IMR-90 (cell line): ENCODE data around the gene KLHL3. TPM values are rescaled to one million over a fixed set of nuclear protein-coding genes. Genes with fewer than 3 reads are reported as not detected.

ENCODE experiments used
- ATAC-seq: fragments of 200-7000 bp; cut with Tn5 transposase; 2 replicates; pipeline ENCODE4 v1.9.1; 2020; ENCODE audit warnings: low read depth, mild to moderate bottlenecking, moderate library complexity
- BruUV-seq: library from RNA; stranded (reverse); fragments of 400-500 nt; replicated peaks from 2 replicates; lab custom pipeline; 2021; lab: Mats Ljungman, UMichigan
- CTCF ChIA-PET: fragments of 300-600 bp; formaldehyde crosslinking; extraction: SDS; loops from one replicate; lab custom pipeline; 2021; ENCODE audit warnings: antibody characterized with exemption; lab: Yijun Ruan, JAX
- POLR2A ChIA-PET: fragments of 300-600 bp; sonication (Branson Sonifier 250); formaldehyde crosslinking; loops from one replicate; lab custom pipeline; 2022; ENCODE audit warnings: antibody characterized with exemption; ENCODE audit not compliant: unreplicated experiment; lab: Charles Lee
- DNase-seq: peaks from one replicate; pipeline ENCODE4 v3.0.0; 2013
- H2AFZ ChIP-seq: replicated peaks from 2 replicates; pipeline ENCODE3; 2013; ENCODE audit warnings: low read length, mild to moderate bottlenecking; ENCODE audit not compliant: poor library complexity
- H2AK5ac ChIP-seq: 2 replicates; pipeline ENCODE4 v1.6.1; 2013; ENCODE audit warnings: low read depth, low read length, inconsistent platforms
- H2AK9ac ChIP-seq: replicated peaks from 2 replicates; pipeline ENCODE3; 2013; ENCODE audit warnings: mild to moderate bottlenecking, low read depth, low read length, moderate library complexity; ENCODE audit not compliant: poor library complexity
- H2BK120ac ChIP-seq: 2 replicates; pipeline ENCODE4 v1.6.1; 2013; ENCODE audit warnings: low read depth, low read length, inconsistent platforms
- H2BK15ac ChIP-seq: 3 replicates; pipeline ENCODE4 v1.6.1; 2013; ENCODE audit warnings: low read depth, low read length, inconsistent platforms
- H2BK20ac ChIP-seq: 2 replicates; pipeline ENCODE4 v1.6.1; 2013; ENCODE audit warnings: low read depth, mild to moderate bottlenecking, inconsistent platforms, low read length, moderate library complexity
- H2BK5ac ChIP-seq: 2 replicates; pipeline ENCODE4 v1.6.1; 2013; ENCODE audit warnings: mild to moderate bottlenecking, low read depth, low read length, inconsistent platforms; ENCODE audit not compliant: poor library complexity, severe bottlenecking
- H3K14ac ChIP-seq: replicated peaks from 2 replicates; pipeline ENCODE4 v1.6.1; 2013; ENCODE audit warnings: low read depth, low read length, inconsistent platforms
- H3K18ac ChIP-seq: 2 replicates; pipeline ENCODE4 v1.6.1; 2013; ENCODE audit warnings: low read depth, low read length, control low read depth
- H3K23ac ChIP-seq: 2 replicates; pipeline ENCODE4 v1.6.1; 2013; ENCODE audit warnings: low read depth, low read length, inconsistent platforms
- H3K27ac ChIP-seq: 2 replicates; pipeline ENCODE4 v1.5.1; 2013; ENCODE audit warnings: mild to moderate bottlenecking, control low read depth, low read length; ENCODE audit not compliant: insufficient read depth
- H3K27me3 ChIP-seq: 2 replicates; pipeline ENCODE4 v1.6.1; 2013; ENCODE audit warnings: low read length; ENCODE audit not compliant: control insufficient read depth, insufficient read depth
- H3K36me3 ChIP-seq: 2 replicates; pipeline ENCODE4 v1.6.1; 2013; ENCODE audit warnings: low read length, mixed read lengths; ENCODE audit not compliant: control insufficient read depth, insufficient read depth
- H3K4ac ChIP-seq: 2 replicates; pipeline ENCODE4 v1.6.1; 2013; ENCODE audit warnings: low read depth, low read length, inconsistent platforms
- H3K4me1 ChIP-seq: 2 replicates; pipeline ENCODE4 v1.6.1; 2013; ENCODE audit warnings: low read length, mixed read lengths; ENCODE audit not compliant: control insufficient read depth, insufficient read depth
- H3K4me2 ChIP-seq: 2 replicates; pipeline ENCODE4 v1.6.1; 2013; ENCODE audit warnings: low read depth, mild to moderate bottlenecking, control low read depth, low read length, moderate library complexity
- H3K4me3 ChIP-seq: 2 replicates; pipeline ENCODE4 v1.5.1; 2013; ENCODE audit warnings: low read depth, mild to moderate bottlenecking, control low read depth, low read length, moderate library complexity; ENCODE audit not compliant: insufficient read depth
- H3K56ac ChIP-seq: 2 replicates; pipeline ENCODE4 v1.6.1; 2013; ENCODE audit warnings: low read length, inconsistent platforms; ENCODE audit not compliant: insufficient read depth; ENCODE audit errors: extremely low read depth
- H3K79me1 ChIP-seq, 2 experiments: 2 replicates each; pipeline ENCODE4 v1.6.1; 2013; ENCODE audit warnings: low read length in 2 of 2, inconsistent platforms in 1 of 2, low read depth in 1 of 2
- H3K9ac ChIP-seq: 2 replicates; pipeline ENCODE4 v1.6.1; 2013; ENCODE audit warnings: low read depth, low read length, control low read depth
- H3K9me1 ChIP-seq: 2 replicates; pipeline ENCODE4 v1.6.1; 2013; ENCODE audit warnings: low read length, inconsistent platforms; ENCODE audit not compliant: insufficient read depth
- H3K9me3 ChIP-seq: 2 replicates; pipeline ENCODE4 v1.6.1; 2013; ENCODE audit warnings: low read length; ENCODE audit not compliant: control insufficient read depth, insufficient read depth
- H4K20me1 ChIP-seq: 2 replicates; pipeline ENCODE4 v1.6.1; 2013; ENCODE audit warnings: low read length, inconsistent platforms; ENCODE audit not compliant: insufficient read depth
- H4K5ac ChIP-seq: 2 replicates; pipeline ENCODE4 v1.6.1; 2013; ENCODE audit warnings: mild to moderate bottlenecking, low read depth, low read length, control low read depth
- H4K8ac ChIP-seq, 2 experiments: 2 replicates each; pipeline ENCODE4 v1.6.1; 2013; ENCODE audit warnings: low read depth in 2 of 2, low read length in 2 of 2, control low read depth in 1 of 2, inconsistent platforms in 1 of 2
- H4K91ac ChIP-seq: 2 replicates; pipeline ENCODE4 v1.6.1; 2013; ENCODE audit warnings: low read depth, low read length, inconsistent platforms; ENCODE audit not compliant: insufficient read depth
- BHLHE40 ChIP-seq: fragments of 150-350 bp; IDR thresholded peaks from 2 replicates; pipeline ENCODE4 v1.6.1; 2016; ENCODE audit warnings: mild to moderate bottlenecking, low read depth, low read length
- CEBPB ChIP-seq: IDR thresholded peaks from 2 replicates; pipeline ENCODE4 v1.6.1; 2012; ENCODE audit warnings: low read depth, low read length, improper control_type of control experiment
- CHD1 ChIP-seq: IDR thresholded peaks from 2 replicates; pipeline ENCODE4 v1.6.1; 2012; ENCODE audit warnings: low read depth, low read length, improper control_type of control experiment
- FOS ChIP-seq: fragments of 150-350 bp; IDR thresholded peaks from 2 replicates; pipeline ENCODE4 v1.6.1; 2016; ENCODE audit warnings: low read depth, low read length
- MAFK ChIP-seq: IDR thresholded peaks from 2 replicates; pipeline ENCODE4 v1.6.1; 2012; ENCODE audit warnings: low read depth, low read length, improper control_type of control experiment
- MAZ ChIP-seq: IDR thresholded peaks from 2 replicates; pipeline ENCODE4 v1.6.1; 2012; ENCODE audit warnings: low read depth, mild to moderate bottlenecking, low read length, improper control_type of control experiment, moderate library complexity, borderline replicate concordance
- MXI1 ChIP-seq: IDR thresholded peaks from 2 replicates; pipeline ENCODE4 v1.6.1; 2012; ENCODE audit warnings: low read depth, mild to moderate bottlenecking, low read length, moderate library complexity, borderline replicate concordance
- POLR2A ChIP-seq: IDR thresholded peaks from 2 replicates; pipeline ENCODE4 v1.6.1; 2012; ENCODE audit warnings: mild to moderate bottlenecking, low read depth, low read length
- RAD21 ChIP-seq: IDR thresholded peaks from 2 replicates; pipeline ENCODE4 v1.6.1; 2012; ENCODE audit warnings: low read length, improper control_type of control experiment
- RCOR1 ChIP-seq: IDR thresholded peaks from 2 replicates; pipeline ENCODE4 v1.6.1; 2012; ENCODE audit warnings: mild to moderate bottlenecking, low read length, improper control_type of control experiment; ENCODE audit not compliant: insufficient replicate concordance
- RFX5 ChIP-seq: IDR thresholded peaks from 2 replicates; pipeline ENCODE4 v1.8.0; 2012; ENCODE audit warnings: low read depth, mild to moderate bottlenecking, low read length, moderate library complexity
- SMC3 ChIP-seq: fragments of 150-350 bp; IDR thresholded peaks from 2 replicates; pipeline ENCODE4 v1.6.1; 2016; ENCODE audit warnings: low read depth, mild to moderate bottlenecking, antibody characterized with exemption, low read length, moderate library complexity
- WGBS, 2 experiments: methylation state at CpG; one replicate each; pipeline versions ENCODE4 v1.1.5 to v1.1.7; 2013; ENCODE audit warnings: missing lambda C conversion rate in 2 of 2; ENCODE audit not compliant: insufficient read length in 1 of 2; ENCODE audit errors: extremely low coverage in 2 of 2; 5-methylcytosine and 5-hydroxymethylcytosine counted together
- dilution Hi-C: fragments of 300-500 bp; cut with HindIII; formaldehyde crosslinking; loops from one replicate; pipeline ENCODE4 v1.14.3; 2018; ENCODE audit warnings: low sequenced_read_pairs; ENCODE audit not compliant: unreplicated experiment
- in situ Hi-C: fragments of 300-500 bp; cut with MboI; formaldehyde crosslinking; loops from 3 replicates; pipeline ENCODE4 v1.14.3; 2019; ENCODE audit warnings: low sequenced_read_pairs, inconsistent platforms, mixed read lengths
- intact Hi-C: fragments of 100-400 bp; cut with micrococcal nuclease; formaldehyde crosslinking; loops from 2 replicates; pipeline ENCODE4 v1.10.0; 2022
- polyA plus RNA-seq, 3 experiments: library from polyadenylated mRNA; depleted of rRNA; stranded (reverse); fragments of >200 nt; gene quantifications; 2 replicates each; pipeline ENCODE4 v1.2.3, GENCODE V29; 2012; ENCODE audit warnings: low replicate concordance in 1 of 3
- total RNA-seq: library from RNA; depleted of rRNA; stranded (reverse); fragments of >200 nt; gene quantifications from 2 replicates; pipeline ENCODE4 v1.2.3, GENCODE V29; 2012
- TF ChIP-seq, protein P1 (sequence below): fragments of 150-350 bp; IDR thresholded peaks from 2 replicates; pipeline ENCODE4 v1.6.1; 2017; ENCODE audit warnings: mild to moderate bottlenecking, antibody characterized with exemption, low read length, low read depth
- TF ChIP-seq, protein P2 (sequence below): fragments of 150-350 bp; IDR thresholded peaks from 2 replicates; pipeline ENCODE4 v1.6.1; 2016; ENCODE audit warnings: low read depth, mild to moderate bottlenecking, low read length, moderate library complexity, borderline replicate concordance

KLHL3 gene
- total and polyA plus RNA-seq, 2 of the 4 experiments (the other 2 are of a cell fraction): 2.3 to 4.1 TPM

DNA sequence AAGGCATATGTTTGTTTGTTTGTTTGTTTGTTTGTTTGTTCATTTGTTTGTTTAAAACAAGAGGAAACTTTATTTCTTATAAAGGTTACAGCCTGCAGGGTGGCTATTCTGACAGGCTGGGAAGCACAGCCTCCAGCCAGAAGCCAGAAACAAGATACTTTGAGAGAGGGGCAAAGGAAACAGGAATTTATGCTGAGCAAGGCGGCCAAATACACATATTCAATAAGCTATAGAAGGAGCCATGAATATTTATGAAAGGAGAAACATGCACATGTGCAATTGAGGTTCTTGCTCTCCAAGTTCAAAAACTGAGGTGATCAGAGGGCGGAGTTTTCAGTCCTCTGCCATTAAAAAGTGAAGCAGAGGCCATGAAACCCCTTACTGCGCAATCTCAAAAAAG, 19.6 kb downstream of the KLHL3 start:
- H3K14ac ChIP-seq: no peak overlapping the region
- H2BK120ac ChIP-seq: no peak overlapping the region
- no peak overlapping the region for H2AFZ ChIP-seq
- H3K27me3 ChIP-seq: no peaks in the 10 kb centered on the region; the same call in 1 of the 2 replicates
- H4K8ac ChIP-seq: no peak overlapping the region
- no peaks in the 10 kb centered on the region for H3K36me3 ChIP-seq
- TF ChIP-seq, protein P1, sequence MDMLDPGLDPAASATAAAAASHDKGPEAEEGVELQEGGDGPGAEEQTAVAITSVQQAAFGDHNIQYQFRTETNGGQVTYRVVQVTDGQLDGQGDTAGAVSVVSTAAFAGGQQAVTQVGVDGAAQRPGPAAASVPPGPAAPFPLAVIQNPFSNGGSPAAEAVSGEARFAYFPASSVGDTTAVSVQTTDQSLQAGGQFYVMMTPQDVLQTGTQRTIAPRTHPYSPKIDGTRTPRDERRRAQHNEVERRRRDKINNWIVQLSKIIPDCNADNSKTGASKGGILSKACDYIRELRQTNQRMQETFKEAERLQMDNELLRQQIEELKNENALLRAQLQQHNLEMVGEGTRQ: no peak
- TF ChIP-seq POLR2A: no peak
- TF ChIP-seq, protein P2, sequence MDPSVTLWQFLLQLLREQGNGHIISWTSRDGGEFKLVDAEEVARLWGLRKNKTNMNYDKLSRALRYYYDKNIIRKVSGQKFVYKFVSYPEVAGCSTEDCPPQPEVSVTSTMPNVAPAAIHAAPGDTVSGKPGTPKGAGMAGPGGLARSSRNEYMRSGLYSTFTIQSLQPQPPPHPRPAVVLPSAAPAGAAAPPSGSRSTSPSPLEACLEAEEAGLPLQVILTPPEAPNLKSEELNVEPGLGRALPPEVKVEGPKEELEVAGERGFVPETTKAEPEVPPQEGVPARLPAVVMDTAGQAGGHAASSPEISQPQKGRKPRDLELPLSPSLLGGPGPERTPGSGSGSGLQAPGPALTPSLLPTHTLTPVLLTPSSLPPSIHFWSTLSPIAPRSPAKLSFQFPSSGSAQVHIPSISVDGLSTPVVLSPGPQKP: no peak
- no peak for TF ChIP-seq CHD1
- no peak for TF ChIP-seq CEBPB
- TF ChIP-seq RAD21: no peak
- no peak for TF ChIP-seq RFX5
- TF ChIP-seq MXI1: no peak
- TF ChIP-seq RCOR1: no peak
- TF ChIP-seq MAFK: no peak
- TF ChIP-seq SMC3: no peak
- no peak for TF ChIP-seq BHLHE40
- TF ChIP-seq FOS: no peak
- TF ChIP-seq MAZ: no peak
- peaks cover 2% of the 10 kb centered on the region; the same call in 1 of the 2 replicates for H3K9me3 ChIP-seq
- no peak overlapping the region for H2AK9ac ChIP-seq
- no peak overlapping the region for H3K9ac ChIP-seq
- H3K4ac ChIP-seq: no peak overlapping the region
- ChIA-PET POLR2A (no interaction called here), CTCF (interaction anchor here (0.7 kb wide), 1 partner anchor 16 kb away, joined by 3 read pairs; no protein-coding TSS in a partner anchor)
- H3K27ac ChIP-seq: no peak overlapping the region
- no TSS peak for BruUV-seq
- H2BK15ac ChIP-seq: no peak overlapping the region
- no peak overlapping the region for H3K23ac ChIP-seq
- H4K5ac ChIP-seq: no peak overlapping the region
- no peak overlapping the region for H2BK5ac ChIP-seq
- no peaks in the 10 kb centered on the region for H3K79me1 ChIP-seq
- H3K4me2 ChIP-seq: no peak overlapping the region
- H4K20me1 ChIP-seq: no peaks in the 10 kb centered on the region
- H3K4me3 ChIP-seq: no peak overlapping the region
- no peak overlapping the region for H2AK5ac ChIP-seq
- peaks cover 2% of the 10 kb centered on the region; the same call in 1 of the 2 replicates for H3K4me1 ChIP-seq
- DNase-seq (no peak), ATAC-seq (no peak)
- H2BK20ac ChIP-seq: no peak overlapping the region
- no peaks in the 10 kb centered on the region for H3K9me1 ChIP-seq
- no peak overlapping the region for H4K91ac ChIP-seq
- intact Hi-C loops: no loop called here
- no peak overlapping the region for H3K56ac ChIP-seq
- no peak overlapping the region for H3K18ac ChIP-seq
- no CpG with 5 or more reads among the region's 3 CpGs for WGBS, 2 experiments
- in situ Hi-C loops: no loop called here
- dilution Hi-C loops: no loop called here
